ENCODE results near the gene TRHDE. TPM values are rescaled to one million over a fixed set of nuclear protein-coding genes. Genes with fewer than 3 reads are reported as not detected.

TRHDE gene
- total RNA-seq, 1 donor from 2014 or later = 12.5 TPM

DNA sequence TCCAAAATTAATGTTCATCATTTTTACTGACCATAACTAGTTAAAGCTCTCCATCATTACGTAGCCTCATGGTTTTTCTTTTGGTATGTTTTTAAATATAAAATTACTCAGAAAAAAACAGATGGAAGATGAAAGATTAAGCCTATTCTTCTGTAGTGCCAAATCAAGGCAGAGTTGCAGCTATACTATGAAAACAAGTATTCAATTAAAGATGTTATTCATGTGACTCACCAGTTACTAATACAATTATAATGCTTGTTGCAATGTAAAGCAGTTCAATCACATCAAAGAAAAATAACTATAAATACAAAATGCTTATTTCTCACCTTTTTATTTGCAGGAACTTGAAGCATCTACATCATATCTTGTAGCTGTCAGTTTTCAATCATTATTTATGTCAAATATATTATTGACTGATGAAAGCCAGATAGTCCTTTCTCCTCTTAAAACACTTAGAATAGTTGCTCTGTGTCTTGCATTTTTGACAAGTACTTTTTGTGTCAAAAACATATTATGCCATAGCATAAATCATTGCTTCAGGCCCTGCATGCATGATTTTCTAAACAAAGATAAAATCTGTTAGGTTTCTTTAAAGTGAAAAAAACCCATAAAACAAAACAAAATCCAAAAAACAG, 36.0 kb upstream of the TRHDE start:
- Histone ChIP-seq H3K27ac (no peak overlapping the region), H3K4me3 (no peak overlapping the region), H3K27me3 (ENCODE audit: low read depth) (no peaks in the 10 kb centered on the region), H3K9me3 (no peaks in the 10 kb centered on the region), H3K4me1 (no peaks in the 10 kb centered on the region), H3K36me3 (no peaks in the 10 kb centered on the region)
- DNase-seq (no peak), ATAC-seq (no peak)
- intact Hi-C loops (cut with DNase I) = no loop called here
- TF ChIP-seq, protein P1, sequence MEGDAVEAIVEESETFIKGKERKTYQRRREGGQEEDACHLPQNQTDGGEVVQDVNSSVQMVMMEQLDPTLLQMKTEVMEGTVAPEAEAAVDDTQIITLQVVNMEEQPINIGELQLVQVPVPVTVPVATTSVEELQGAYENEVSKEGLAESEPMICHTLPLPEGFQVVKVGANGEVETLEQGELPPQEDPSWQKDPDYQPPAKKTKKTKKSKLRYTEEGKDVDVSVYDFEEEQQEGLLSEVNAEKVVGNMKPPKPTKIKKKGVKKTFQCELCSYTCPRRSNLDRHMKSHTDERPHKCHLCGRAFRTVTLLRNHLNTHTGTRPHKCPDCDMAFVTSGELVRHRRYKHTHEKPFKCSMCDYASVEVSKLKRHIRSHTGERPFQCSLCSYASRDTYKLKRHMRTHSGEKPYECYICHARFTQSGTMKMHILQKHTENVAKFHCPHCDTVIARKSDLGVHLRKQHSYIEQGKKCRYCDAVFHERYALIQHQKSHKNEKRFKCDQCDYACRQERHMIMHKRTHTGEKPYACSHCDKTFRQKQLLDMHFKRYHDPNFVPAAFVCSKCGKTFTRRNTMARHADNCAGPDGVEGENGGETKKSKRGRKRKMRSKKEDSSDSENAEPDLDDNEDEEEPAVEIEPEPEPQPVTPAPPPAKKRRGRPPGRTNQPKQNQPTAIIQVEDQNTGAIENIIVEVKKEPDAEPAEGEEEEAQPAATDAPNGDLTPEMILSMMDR (IDR thresholded peaks at IDR 0.05) = no peak

DNA sequence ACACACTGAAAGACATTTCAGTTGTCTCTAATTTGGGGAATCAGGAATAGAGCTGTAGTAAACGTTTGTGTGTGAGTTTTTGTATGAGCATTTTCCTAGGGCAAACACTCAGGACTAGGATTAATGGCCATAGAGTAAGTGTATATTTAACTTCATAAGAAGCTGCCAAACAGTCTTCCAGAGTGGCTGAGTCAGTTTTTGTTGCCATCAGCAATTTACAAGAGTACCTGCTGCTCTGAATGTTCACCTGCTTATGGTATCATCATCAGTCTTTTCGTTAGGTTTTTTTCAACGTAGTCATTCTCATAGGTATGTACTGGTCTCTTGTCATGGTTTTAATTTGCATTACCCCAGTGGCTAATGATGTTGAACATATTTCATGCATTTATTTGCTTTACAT, 30.6 kb upstream of the TRHDE start:
- Histone ChIP-seq H3K27ac (no peak overlapping the region), H3K27me3 (ENCODE audit: low read depth) (no peaks in the 10 kb centered on the region), H3K36me3 (no peaks in the 10 kb centered on the region), H3K4me1 (no peaks in the 10 kb centered on the region), H3K9me3 (no peaks in the 10 kb centered on the region), H3K4me3 (no peak overlapping the region)
- intact Hi-C loops (cut with DNase I) = no loop called here
- ATAC-seq = no peak
- TF ChIP-seq, protein P1 (IDR thresholded peaks at IDR 0.05) = no peak
- DNase-seq = no peak

DNA sequence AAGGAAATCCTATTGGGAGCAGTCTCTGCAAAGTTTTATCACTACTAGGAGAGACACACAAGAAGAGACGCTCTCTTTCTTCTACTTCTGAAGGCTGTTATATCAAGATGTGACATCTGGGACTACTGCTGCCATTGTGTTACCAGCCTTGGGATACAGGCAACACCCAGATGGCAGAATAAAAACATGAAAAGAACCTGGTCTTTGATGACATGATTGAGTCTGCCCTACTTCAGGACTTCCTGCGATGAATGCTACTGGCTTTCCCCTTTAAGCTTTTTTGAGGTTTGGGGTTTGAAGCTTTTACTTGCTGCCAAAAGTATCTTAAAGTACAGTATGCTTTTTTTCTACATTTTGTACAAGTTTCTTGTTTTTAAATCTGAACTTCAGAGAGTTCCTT, 29.2 kb upstream of the TRHDE start:
- TF ChIP-seq, protein P1 (IDR thresholded peaks at IDR 0.05) = no peak
- no peaks in the 10 kb centered on the region for H3K4me1 ChIP-seq
- intact Hi-C loops (cut with DNase I) = no loop called here
- DNase-seq (no peak), ATAC-seq (no peak)
- no peak overlapping the region for H3K27ac ChIP-seq
- no peaks in the 10 kb centered on the region for H3K27me3 ChIP-seq (ENCODE audit: low read depth)
- H3K9me3 ChIP-seq = no peaks in the 10 kb centered on the region
- no peaks in the 10 kb centered on the region for H3K36me3 ChIP-seq
- no peak overlapping the region for H3K4me3 ChIP-seq

DNA sequence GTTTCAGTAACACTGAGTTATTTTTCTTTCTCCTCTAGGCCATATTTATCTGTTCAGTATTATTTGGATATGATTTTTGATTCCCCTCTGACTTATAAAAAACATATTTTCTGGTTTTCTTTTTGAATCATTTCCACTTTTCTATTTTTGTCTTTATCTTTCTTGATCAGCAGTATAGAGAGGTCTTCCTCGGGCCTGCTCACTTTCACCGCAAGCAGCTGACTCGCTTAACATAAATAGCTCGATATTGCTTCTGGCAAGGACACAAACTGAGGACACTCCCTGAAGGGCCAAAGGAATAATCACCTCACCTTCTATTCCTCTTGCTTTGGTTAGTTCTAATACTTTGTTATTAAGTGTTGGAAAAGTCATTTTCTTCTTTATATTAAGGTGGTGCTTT, 25.8 kb upstream of the TRHDE start:
- DNase-seq = no peak
- no peak for ATAC-seq
- TF ChIP-seq, protein P1 (IDR thresholded peaks at IDR 0.05) = no peak
- Histone ChIP-seq H3K4me1 (no peaks in the 10 kb centered on the region), H3K27me3 (ENCODE audit: low read depth) (no peaks in the 10 kb centered on the region), H3K36me3 (no peaks in the 10 kb centered on the region), H3K9me3 (peaks cover 5% of the 10 kb centered on the region), H3K4me3 (no peak overlapping the region), H3K27ac (no peak overlapping the region)
- intact Hi-C loops (cut with DNase I) = no loop called here

DNA sequence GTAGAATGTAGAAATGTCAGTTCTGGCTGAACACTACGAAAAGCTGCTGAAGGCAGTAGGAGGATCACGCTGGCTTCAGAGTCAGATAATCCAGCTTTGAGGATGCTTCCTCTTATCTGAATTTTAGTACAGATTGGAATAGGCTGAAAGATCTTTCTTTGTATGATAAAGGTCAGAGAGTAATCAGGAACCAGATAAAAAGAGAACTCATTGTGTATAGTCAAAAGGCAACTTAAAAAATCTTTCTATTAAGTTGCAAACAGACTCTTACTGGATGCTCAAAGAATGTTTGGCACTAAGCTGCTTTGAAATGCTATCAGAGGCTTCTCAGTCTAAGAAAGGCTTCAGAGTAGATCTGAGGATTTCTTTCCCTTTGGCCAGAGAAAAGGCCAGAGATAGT, 21.8 kb upstream of the TRHDE start:
- H3K4me3 ChIP-seq = no peak overlapping the region
- H3K27ac ChIP-seq = no peak overlapping the region
- ATAC-seq = no peak
- no peaks in the 10 kb centered on the region for H3K4me1 ChIP-seq
- intact Hi-C loops (cut with DNase I) = no loop called here
- no peaks in the 10 kb centered on the region for H3K36me3 ChIP-seq
- H3K27me3 ChIP-seq (ENCODE audit: low read depth) = no peaks in the 10 kb centered on the region
- TF ChIP-seq, protein P1 (IDR thresholded peaks at IDR 0.05) = no peak
- DNase-seq = no peak
- H3K9me3 ChIP-seq = peaks cover 5% of the 10 kb centered on the region

Measured in lower lobe of right lung (tissue), 2 donors.